Activated T-cell treated with anti-CD3 and anti-CD28 coated beads for 1 hour (primary cell): ENCODE measurements around the gene CARD19.
"Not testable (repeated sequence)": the region's sequence is repeated elsewhere in the genome, so short reads cannot be mapped to it uniquely, and the experiment has no call there.

Experiments
- DNase-seq: peaks from one replicate; pipeline ENCODE4 v3.0.0-alpha.2; 2020; ENCODE audit warnings: low read depth

The CARD19 gene

DNA sequence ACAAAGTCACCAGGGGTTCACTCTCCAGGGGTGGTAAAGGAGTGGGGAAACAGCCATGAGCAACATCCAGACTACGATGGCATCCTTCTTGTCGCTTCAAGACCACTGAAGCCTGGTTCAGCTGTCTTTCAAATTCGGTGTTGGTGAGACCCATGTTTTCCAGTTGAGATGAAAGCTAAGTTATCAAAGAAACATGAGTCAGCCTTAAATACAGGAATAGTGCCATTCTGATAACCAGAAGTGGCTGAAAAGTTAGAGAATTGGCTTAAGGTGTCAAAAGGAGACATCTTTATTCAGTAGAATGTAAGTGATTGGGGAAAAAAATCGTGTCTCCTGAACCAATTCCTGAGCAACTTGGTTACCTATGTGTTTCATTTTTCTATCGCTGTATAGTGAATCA lies 7.0 kb upstream of the CARD19 start:
- no peak for DNase-seq

- no peak for DNase-seq
Observed at GRCh38 chr9:93089481-93089991, 6.5 kb upstream of the CARD19 start.

DNA sequence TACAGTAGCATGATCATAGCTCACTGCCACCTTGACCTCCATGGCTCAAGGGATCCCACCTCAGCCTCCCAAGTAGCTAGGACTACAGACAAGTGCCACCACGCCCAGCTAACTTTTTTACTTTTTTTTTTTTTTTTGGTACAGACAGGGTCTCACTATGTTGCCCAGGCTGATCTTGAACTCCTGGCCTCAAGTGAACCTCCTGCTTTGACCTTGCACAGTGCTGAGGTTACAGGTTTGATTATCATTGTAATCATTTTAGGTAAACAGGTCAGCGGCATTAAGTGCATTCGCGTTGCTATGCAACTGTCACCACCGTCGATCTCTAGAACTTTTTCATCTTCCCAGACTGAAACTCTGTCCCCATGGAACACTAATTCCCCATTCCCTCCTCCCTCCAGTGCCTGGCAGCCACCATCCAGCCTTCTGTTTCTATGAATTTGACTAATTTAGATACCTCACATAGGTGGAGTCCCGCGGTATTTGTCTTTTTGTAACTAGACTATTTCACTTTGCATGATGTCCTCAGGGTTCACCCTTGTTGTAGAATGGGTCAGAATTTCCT lies 5.8 kb upstream of the CARD19 start:
- DNase-seq = no peak

DNA sequence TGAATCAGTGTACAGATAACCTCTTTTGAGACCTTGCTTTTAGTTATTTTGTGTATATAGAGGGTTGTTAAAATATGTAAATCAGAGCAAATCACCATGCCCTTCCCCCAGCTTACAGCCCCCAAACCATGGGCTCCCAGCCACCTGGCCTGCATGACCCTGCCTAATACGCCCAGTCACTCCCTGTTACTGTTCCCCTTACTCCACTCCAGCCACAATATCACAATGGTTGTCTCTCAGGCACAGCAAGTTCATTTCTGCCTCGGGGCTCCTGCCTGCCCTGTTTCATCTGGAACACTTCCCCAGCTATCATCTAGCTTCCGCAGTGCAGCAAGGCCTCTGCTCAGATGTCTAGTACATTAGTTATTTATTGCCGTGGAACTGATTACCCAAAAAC lies 5.0 kb upstream of the CARD19 start:
- DNase-seq = no peak

- peak; percentile 35 for DNase-seq
Observed at GRCh38 chr9:93091453-93092081, 4.5 kb upstream of the CARD19 start.

DNA sequence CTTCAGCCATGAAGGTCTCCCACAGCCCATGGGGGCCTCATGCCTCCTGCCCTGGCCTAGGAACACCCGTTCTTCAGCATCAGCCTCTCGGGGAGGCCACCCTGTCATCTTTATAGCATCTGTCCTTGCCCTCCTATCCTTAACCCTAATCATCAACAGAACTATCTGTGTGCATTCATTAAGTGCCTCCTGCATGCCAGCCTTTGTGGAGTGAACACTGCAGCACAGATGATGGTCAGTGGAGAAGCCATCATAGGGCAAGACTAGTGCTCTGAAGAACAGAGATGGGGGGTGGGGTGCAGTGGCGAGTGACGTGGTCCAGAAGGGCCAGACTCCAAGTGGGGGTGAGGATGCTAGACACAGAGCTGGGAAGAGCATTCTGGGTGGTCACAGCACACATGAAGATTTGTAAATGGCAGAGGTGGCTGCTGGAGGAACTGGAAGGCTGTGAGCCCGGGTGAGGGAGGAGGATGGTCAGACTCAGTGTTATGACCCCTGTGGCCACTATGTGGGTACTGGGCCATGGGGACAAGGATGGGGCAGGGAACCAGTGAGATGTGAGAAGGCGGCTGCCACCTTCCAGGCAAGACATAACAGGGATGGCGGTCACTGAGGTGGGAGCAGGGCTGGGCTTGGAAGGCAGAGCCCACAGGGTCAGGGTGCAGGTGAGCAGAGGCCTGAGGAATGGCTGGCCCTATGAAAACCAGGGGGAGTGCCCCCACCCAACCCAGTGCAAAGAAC lies 3.6 kb upstream of the CARD19 start:
- DNase-seq = no peak

DNA sequence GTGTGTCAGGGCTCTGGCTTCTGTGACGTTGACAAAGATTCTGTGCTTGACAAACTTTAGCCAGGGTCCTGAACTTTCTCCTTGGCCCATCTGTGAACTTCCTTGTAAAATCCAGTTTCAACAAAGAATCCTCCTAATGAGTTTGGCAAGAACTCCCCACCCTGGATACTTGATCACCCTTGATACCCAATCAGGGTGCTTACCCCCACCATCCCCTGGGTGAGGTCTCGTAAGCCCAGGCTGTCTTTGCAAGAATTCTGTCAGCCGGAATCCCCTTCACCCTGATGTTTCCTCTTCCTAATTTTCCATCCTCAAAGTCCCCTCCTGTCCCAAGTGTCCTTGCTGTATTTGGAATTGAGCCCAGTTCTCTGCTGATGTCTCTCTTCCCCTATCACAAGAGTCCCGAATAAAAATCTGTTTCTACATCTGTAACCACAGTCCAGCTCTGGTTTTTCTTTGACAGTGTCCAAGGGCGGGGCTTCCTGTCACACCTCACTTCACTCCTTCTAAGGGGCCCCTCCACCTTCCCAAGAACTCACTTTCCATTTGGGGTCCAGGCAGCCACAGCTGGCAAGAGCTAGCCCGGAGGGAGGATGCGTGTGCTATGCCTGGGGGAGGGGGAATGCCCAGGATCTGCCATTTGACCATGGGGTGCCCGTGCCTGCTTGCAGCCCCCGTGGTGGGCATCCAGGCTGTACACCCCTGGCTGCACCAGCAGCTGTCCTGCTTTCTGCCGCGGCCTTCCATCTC lies 2.7 kb upstream of the CARD19 start:
- no peak for DNase-seq

DNA sequence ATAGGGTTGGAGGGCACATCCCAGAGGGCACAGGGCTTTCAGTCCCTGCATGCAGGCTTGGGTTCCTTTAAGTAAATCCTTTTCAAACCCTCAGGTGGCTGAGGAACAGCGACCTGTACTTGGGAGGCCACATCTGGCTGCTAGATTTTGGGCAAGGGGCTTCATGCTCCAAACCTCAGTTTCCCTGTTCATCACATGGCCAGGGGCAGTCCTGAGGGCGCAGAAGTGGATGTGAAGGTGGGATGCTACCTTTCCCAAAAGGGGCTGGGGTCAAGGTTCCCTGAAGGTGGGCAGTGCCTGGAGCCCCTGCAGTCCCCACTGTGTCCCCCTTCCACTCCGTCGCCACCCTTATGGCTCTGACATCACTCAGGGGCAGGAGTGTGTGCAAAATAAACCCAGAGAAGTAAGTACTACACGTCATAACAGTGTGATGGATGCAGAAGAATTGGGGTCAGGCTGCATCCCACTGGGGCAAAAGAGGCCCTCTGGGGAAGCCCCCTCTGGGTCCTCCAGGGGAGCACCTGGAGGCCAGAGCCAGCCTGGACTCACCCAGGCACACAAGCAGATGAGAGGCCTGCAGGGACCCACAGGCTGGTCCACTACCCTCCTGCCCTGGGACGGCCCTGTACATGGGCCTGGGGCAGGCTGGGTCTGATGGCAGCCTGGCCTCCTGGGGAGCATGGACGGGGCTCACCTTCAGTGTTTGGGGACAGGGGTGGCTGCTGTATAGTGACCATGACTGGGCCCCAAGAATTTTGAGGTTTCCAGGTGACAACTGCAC lies 1.9 kb upstream of the CARD19 start:
- no peak for DNase-seq

DNA sequence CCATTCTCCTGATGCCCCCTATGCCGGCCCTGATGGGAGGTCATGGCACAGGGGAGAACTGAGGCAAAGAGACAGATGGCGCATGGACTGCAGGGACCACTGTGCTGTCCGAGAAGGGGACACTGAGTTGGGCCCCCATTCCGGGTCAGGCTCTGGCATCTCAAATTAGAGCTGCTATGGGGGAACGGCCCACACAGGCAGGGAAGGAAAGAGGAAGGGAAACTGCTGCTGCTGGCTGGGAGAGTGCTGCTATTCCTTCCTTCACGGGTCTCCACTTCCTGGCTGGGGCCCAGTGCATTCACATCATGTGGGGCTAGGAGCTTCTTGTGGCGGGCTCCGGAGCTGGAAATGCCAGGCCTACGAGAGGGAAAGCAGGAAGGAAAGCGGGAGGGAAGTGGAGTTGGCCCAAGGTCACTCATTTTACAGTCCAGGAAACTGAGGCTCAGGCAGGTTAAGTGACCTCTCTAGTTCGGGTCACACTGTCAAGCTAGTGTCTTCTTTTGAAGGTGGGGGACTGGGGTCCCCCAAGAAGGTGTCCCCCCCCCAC lies 1.3 kb upstream of the CARD19 start:
- no peak for DNase-seq

- DNase-seq = peak; percentile 100
Observed at GRCh38 chr9:93095205-93096130, 549 bp upstream of the CARD19 start.

DNA sequence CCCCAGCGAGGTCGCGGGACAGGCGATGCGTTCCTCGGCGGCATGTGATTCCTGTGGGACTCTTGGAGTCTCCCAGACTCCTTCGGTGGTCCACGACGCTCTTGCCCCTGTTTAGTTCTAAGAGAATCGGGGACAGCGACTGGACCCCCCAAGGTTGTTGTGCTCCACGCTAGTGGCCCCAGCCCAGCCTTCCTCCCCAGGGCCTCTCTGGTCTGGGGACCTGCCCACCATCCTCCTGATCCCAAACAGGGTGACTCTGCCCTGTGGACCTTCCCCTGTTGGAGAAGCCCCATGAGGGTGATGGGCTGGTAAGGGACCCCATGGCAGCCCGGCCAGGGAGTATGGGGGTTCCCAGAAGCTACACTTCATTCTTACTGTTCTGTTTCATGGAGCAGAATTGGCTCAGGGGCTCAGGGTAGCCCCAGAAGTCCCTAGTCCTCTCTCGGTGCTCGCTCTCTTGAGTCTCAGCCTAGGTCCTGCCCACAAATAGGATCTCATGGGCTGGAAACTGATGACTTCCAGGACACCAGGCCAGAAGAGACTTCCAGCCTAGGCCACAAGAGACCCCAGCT lies 880 bp downstream of the CARD19 start:
- no peak for DNase-seq

DNA sequence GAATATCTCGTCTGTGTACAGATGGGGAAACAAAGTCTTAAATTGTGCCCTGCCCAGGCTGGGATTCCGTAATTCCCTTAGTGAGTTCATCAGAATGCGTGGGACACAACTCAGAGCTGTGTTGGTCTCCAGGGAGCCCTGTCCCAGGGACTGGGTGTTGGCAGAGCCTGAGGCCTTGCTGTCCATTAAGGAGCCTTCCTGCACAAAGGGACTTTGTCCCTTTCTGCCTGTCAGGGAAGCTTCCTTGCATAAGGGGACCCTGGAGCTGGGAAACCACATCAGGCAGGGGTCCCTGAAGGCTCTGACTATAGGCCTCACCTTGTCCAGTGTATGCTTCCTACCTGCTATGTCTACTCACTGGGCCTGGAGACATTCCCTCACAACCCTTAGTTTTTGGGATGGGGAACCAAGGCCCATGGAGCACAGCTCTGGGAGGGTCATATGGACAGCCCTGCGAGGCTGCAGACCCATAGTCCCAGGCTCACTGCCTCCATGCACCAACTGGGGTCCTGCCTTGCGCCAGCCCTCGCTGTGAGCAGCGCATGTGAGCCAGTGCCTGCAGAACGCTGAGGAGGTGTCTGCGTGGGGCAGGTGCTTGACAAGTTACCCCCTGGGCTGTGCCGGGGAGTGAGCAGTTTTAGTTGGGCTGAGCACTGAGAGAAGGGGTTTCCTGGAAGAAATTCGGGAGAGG lies 1.6 kb downstream of the CARD19 start:
- no peak for DNase-seq

DNA sequence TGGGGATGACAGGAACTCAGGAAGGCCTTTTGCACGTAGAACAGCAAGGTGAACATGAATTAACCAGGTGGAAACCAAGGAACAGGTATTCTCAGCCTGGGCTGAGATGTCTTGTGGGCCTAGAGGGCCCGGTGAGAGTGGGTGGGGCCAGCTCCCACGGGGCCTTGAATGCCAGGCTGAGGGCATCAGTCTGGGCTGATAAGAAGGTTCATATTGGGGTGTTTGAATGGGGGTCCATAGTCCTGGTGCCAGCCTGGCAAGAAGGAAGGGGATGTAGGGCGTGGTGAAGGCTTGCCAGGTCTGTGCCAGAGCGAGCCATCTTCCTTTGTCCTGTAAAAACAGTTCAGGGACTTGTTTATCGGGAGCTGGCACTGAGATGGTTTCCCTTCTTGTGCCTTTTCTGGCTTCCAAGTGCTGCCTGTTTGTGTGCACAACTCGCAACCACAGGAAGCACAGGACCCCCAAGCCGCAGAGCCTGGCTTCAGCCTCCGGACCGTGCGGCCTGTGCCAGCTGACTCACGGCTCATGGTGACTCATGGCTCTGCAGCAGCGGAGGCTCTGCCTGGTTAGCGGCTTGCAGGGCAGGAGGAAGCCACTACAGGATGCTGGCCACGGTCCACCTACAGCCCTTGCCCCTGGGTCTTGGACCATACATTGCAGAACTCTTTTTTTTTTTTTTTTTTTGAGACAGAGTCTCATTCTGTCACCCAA lies 2.4 kb downstream of the CARD19 start:
- DNase-seq = no peak

DNA sequence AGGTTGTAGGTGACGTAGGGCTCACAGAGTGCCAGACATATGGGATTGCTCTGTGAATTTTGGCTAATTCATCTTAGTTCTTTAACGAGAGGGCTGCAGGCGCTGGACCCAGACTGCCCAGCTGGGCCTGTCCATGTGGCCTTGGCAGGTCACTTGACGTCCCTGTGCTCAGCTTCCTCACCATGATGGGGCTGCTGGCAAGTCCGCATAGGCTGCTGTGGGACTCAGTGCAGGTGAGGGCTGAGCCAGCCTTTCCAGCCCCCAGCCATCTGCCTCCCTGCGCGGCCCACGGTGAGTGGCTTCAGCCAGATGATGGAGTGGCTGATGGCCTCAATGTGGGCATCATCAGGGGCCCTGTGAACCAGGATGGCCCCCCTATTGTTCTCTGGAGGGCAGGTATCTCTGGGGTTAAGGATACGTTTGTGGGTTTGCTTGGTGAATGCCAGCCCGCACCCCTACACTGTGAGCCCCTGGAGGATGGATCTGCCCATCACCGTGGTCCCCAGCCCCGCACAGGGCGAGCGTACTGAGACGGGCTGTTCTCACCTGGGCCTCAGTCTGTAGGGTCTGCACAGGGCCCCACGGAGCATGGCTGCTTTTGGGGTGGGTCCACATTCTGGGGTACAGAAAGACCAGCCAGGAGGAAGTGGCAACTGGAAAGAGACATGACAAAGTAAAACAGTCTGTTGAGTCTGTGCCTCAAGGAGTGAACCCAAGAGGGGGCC lies 3.7 kb downstream of the CARD19 start:
- DNase-seq = no peak

DNA sequence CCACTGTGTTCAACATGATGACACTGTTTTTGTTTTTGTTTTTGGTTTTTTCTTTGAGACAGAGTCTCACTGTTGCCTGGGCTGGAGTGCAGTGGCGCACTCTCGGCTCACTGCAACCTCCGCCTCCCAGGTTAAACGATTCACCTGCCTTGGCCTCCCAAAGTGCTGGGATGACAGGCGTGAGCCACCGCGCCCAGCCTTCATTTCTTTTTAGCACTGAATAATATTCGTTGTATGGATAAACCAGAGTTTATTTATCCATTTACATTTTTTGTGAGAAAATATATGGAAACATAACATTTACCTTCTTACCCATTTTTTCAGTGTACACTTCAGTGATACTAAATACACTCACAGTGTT lies 4.2 kb downstream of the CARD19 start:
- no peak for DNase-seq

DNA sequence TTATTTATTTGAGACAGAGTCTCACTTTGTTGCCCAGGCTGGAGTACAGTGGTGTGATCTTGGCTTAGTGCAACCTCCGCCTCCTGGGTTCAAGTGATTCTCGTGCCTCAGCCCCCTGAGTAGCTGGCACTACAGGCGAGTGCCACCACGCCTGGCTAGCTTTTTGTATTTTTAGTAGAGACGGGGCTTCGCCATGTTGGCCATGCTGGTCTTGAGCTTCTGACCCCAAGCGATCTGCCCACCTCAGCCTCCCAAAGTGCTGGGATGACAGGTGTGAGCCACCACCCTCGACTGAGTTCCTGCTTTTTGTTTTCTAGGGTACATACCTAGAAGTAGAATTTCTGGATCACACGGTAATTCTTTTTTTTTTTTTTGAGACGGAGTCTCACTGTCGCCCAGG lies 5.1 kb downstream of the CARD19 start:
- not testable (repeated sequence) for DNase-seq

DNA sequence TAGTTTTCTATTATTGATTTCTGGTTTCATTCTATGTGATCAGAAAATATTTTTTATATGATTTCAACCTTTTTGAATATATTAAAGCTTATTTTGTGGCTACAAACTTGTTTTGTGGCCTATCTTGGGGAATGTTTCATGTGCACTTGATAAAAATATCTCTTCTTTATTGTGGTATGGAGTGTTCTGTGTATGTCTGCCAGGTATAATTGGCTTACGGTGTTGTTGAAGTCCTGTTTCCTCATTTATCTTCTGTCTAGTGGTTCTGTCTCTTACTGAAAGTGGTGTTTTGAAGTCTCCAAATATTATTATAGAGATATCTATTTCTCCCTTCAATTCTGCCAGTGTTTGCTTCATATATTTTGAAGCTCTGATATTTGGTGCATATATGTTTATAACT lies 9.6 kb downstream of the CARD19 start:
- no peak for DNase-seq

- no peak for DNase-seq
Observed at GRCh38 chr9:93107151-93107824, 11.3 kb downstream of the CARD19 start.
